GM10266 (cell line): ENCODE measurements around the gene TOR1A.
"Not testable (repeated sequence)": the region's sequence is repeated elsewhere in the genome, so short reads cannot be mapped to it uniquely, and the experiment has no call there.

Source experiments
- DNase-seq: peaks from one replicate; pipeline ENCODE4 v3.0.0; 2012; ENCODE audit errors: extremely low spot score
- TF ChIP-seq, protein P1 (sequence below): IDR thresholded peaks from 2 replicates; pipeline ENCODE4 v1.5.1; 2012; ENCODE audit warnings: mild to moderate bottlenecking, low read depth; ENCODE audit not compliant: control insufficient read depth, insufficient read depth; ENCODE audit errors: missing control alignments

Gene TOR1A

DNA sequence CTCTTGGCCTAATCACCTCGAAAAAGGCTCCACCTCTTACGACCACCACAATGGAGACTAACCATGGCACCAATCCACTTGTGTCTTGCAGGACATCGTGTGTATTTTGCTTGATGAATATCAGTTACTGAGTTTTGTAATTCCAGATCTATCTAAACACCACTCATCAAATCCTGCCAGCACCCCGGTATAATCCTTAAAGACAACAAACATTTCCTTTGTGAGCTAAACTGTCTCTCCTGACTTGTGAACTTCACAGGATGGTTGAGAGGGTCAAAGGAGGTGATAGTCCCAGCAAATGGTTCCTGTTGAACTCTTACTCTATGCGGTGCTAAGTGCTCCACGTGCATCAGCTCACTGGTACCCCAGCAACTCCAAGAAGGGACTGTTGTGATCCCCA lies 25.0 kb downstream of the TOR1A start:
- TF ChIP-seq, protein P1, sequence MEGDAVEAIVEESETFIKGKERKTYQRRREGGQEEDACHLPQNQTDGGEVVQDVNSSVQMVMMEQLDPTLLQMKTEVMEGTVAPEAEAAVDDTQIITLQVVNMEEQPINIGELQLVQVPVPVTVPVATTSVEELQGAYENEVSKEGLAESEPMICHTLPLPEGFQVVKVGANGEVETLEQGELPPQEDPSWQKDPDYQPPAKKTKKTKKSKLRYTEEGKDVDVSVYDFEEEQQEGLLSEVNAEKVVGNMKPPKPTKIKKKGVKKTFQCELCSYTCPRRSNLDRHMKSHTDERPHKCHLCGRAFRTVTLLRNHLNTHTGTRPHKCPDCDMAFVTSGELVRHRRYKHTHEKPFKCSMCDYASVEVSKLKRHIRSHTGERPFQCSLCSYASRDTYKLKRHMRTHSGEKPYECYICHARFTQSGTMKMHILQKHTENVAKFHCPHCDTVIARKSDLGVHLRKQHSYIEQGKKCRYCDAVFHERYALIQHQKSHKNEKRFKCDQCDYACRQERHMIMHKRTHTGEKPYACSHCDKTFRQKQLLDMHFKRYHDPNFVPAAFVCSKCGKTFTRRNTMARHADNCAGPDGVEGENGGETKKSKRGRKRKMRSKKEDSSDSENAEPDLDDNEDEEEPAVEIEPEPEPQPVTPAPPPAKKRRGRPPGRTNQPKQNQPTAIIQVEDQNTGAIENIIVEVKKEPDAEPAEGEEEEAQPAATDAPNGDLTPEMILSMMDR: no peak
- no peak for DNase-seq

DNA sequence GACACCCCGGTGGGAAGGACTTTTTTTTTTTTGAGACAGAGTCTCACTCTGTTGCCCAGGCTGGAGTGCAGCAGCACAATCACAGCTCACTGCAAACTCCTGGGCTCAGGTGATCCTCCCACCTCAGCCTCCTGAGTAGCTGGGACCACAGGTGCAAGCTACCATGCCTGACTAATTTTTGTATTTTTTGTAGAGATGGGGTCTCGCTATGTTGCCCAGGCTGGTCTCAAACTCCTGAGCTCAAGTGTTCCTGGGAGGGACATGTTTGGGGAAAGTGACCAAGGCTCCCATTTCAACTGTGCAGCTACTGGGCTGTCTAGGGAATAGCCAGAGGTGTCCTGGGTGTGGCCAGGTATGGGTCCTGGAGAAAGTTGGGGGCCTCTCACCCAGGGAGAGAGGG lies 27.9 kb downstream of the TOR1A start:
- not testable (repeated sequence) for DNase-seq

DNA sequence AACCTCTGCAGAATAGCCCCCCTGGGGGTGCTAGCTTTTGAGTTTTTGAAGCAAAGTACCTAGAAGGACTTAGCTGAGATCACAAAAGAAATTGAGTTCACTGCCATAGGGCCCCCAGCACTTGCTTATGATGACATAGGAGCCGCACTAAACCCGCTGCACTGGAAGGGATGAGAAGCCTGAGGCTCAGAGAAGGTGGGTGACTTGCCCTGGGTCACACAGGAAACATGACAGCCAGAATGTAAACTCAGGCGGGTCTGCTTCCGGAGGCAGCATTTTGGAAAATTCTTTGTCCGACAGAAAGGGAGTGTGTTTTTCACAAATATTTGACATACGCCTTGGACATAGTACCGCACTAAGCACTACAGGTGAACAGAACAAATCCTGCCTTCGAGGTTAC lies 29.4 kb downstream of the TOR1A start:
- TF ChIP-seq, protein P1: no peak
- DNase-seq: no peak

DNA sequence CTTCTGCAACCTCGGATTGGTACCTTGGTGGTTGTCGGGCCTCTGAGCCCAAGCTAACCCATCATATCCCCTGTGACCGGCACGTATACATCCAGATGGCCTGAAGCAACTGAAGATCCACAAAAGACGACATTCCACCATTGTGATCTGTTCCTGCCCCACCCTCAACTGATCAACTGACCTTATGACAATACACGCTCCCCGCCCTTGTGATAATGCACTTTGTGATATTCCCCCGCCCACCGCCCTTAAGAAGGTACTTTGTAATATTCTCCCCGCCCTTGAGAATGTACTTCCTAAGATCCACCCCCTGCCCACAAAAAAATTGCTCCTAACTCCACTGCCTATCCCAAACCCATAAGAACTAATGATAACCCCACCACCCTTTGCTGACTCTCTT lies 37.5 kb downstream of the TOR1A start:
- TF ChIP-seq, protein P1: no peak
- no peak for DNase-seq

DNA sequence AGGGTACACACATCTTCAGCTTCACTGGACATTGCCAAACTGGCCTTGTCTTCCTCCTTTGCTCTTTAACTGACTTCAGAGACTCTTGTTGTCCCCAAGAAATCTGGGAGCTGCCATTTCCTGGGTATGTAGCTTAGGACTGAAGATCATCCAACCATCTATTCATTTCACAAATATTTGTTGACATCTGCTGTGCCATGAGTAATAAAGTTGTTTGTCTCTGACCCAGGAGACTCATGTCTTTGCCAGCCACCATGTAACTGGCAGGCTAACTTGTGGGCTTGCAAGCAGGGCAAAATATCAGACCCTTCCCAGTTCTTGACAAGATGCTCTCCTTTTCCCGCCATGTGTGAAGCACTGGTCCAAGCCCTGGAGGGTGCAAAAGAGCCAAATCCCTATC lies 38.1 kb downstream of the TOR1A start:
- TF ChIP-seq, protein P1: no peak

DNA sequence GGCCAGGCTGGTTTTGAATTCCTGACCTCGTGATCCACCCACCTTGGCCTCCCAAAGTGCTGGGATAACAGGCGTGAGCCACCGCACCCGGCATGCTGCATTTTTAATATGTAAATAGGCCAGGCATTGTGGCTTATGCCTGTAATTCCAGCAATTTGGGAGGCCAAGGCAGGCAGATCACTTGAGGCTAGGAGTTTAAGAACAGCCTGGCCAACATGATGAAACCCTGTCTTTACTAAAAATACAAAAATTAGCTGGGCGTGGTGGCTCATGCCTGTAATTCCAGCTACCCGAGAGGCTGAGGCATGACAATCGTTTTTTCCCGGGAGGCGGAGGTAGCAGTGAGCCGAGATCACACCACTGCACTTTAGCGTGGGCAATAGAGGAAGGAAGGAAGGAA lies 39.0 kb downstream of the TOR1A start:
- DNase-seq: not testable (repeated sequence)

More for the DNA sequence above, 38.1 kb downstream of the TOR1A start:
- no peak for DNase-seq

DNA sequence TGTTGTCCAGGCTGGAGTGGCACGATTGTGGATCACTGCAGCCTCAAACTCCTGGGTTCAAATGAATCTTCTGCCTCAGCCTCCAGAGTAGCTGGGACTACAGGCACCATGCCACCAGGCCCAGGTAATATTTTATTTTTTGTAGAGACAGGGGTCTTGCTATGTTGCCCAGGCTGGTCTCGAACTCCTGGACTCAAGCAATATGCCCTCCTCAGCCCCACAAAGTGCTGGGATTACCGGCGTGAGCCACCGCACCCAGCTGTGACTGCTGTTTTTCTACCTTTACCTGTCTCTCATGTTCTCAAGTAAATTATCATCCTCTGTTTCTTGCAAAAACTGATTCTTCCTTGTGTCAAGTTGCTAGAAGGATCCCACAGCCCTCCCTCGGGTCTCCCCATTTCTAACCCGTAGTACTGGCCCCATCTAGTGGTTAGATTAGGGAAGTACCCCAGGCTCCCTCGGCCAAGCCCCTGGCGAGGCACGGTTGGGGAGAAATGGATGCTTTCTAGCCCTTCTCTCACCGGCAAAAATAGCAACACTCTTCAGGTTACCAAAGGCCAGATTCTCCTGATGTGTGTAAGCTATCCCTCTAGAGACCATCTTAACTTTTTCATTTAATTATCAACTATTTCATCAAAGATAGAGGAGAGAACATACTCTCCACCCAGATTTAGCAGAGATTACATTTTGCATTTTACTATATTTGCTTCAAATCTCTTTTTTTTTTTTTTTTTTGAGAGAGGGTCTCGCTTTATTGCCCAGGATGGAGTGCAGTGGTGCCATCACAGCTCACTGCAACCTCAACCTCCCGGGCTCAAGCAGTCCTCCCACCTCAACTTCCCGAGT lies 40.2 kb downstream of the TOR1A start:
- TF ChIP-seq, protein P1: peak; percentile 87
- peak; percentile 87 for DNase-seq

DNA sequence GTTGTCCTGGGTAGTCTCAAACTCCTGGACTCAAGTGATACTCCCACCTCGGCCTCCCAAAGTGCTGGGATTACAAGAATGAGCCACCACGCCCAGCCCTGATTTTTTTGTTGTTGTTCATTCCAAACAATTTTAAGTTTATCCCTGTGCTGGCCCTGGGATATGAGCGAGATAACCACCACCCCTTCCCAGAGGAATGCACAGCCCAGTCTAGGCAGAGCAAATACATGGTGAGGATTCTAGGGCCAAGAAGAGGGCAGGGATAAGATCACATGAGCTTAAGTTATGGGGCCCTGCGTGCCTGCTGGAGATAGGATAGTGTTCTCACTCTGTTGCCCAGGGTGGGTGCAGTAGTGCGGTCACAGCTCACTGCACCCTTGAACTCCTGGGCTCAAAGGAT lies 42.0 kb downstream of the TOR1A start:
- TF ChIP-seq, protein P1: no peak
- DNase-seq: no peak
